GM18502 (cell line): ENCODE data around the gene GOPC.
"Not testable (repeated sequence)": the region's sequence is repeated elsewhere in the genome, so short reads cannot be mapped to it uniquely, and the experiment has no call there.

Source experiments
- ATAC-seq: cut with Tn5 transposase; IDR thresholded peaks from one replicate; pipeline ENCODE4 v1.9.1; 2021; ENCODE audit warnings: mild to moderate bottlenecking; ENCODE audit not compliant: unreplicated experiment, poor library complexity

GOPC gene

GRCh38 chr6:117602151-117602898 is at the start of gene GOPC:
GOPC (minus strand) TSS chr6:117602511; CDS start chr6:117602288, 223 bp downstream.
- ATAC-seq = peak; percentile 91

DNA sequence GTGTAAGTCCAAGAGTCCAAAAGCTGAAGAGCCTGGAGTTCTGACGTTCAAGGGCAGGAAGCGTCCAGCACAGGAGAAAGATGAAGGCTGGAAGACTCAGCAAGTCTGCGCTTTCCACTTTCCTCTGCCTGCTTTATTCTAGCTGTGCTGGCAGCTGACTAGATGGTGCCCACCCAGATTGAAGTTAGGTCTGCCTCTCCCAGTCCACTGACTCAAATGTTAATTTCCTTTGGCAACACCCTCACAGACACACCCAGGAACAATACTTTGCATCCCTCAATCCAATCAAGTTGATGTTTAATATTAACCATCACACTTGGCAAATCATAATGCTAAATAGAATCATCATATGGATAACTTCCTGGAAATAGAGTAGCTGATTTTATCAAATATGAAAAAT is 49.7 kb upstream of the GOPC start:
- ATAC-seq = not testable (repeated sequence)

DNA sequence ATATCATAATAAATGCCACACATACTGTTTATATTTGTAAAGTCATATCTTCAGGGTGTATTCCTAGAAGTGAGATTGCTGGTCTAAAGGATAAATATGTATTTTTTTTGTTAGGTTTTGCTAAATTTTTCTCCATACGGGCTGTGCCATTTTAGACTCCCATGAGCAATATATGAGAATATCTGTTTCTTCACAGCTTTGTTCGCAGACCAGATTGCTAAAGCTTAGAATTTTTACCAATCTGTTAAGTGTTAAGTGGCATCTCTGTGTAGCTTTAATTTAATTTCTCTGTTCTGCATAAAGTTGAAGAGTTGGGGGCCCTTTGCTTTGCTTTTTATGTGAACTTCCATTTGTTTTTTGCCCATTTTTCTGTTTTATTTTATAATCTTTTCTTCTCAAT is 40.7 kb upstream of the GOPC start:
- no peak for ATAC-seq

DNA sequence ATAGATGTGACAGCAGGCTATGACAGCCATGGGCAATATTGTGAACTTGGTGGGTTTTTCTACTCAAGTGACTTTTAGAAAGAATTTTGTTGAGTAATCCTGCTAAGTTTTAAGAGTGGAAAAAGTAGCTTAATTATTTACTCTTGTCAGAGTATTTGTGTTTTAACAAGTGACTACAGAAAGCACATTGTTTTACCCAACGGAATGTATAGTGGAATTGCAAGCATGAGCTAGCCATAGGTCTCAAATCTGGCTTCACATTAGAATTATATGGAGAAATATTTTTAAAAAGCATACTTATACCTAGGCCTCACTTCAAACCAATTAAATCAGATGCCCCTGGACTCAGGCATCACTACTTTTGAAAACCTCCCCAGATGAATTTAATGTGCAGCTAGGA is 35.5 kb upstream of the GOPC start:
- ATAC-seq = no peak

- ATAC-seq = no peak
These were observed 26.9 kb upstream of the GOPC start for GRCh38 chr6:117629119-117629660.

GRCh38 chr6:117627533-117627932 is 25.2 kb upstream of the GOPC start:
- ATAC-seq = no peak

DNA sequence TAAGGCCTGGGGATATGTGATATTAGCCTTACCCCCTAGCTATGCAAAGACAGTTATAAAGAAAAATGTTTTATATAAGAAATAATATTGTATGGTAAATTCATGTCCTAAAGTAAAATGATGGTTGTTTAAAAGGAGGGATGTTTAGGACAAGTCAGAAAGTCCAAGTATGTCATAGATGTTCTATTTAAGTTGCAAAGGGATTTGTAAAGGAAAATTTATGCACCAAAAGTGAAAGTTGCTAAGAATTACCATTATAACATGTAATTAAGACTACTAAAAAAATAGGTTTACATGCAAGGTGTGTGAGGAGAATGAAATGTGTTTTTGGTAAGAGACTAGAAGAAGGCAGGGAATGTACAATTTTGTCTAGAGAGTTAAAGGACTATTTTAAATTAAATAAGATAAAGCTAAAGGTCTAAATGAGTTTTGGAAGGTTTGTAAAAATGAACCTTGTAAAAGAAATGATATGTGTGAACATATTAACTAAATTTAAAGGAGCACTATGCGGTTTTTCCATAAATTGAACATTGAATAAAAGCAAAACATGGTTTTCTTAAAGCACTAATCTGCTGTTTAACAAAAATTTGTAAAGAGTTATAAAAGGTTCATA is 22.7 kb upstream of the GOPC start:
- ATAC-seq = no peak

GRCh38 chr6:117619178-117619577 is 16.9 kb upstream of the GOPC start:
- no peak for ATAC-seq

DNA sequence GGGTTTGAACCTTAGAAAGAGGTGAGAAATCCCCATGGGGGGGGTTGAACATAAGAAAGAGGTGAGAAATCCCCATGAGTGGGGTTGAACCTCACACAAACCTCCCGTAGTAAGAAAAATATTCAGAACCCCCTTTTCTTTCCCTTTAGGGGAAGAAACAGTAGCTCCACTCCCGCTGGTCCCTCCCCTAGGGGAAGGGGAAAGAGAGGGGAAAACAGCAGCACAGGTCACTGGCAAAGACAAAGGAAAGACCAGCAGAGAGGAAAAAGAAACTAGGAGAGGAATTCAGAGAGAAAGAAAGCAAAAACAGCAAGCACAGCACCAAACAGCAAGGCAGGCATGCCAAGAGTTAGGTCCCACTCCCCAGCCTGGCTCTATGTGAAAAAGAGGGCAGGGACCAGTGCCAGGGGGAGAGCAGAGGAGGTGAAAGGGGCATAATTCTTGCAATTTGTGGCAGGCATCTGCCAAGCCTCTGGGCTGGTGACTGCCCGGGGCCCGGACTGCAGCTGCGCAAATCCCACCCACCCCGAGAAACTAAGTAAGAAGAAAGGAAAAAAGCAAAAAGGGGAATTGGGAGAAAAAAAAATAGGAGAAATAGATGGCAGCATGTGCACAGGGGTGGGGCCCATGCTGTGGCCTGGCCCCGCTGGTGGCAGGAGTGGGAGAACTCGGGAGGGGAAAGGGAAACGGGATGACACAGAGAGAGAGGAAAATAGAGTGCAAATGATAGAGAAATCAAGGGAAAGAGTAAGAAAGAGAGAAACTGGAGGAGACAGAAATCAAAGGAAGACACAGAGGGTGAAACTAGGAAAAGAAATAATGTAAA is 15.1 kb upstream of the GOPC start:
- no peak for ATAC-seq

GRCh38 chr6:117616391-117617209 is 14.3 kb upstream of the GOPC start:
- ATAC-seq = no peak

DNA sequence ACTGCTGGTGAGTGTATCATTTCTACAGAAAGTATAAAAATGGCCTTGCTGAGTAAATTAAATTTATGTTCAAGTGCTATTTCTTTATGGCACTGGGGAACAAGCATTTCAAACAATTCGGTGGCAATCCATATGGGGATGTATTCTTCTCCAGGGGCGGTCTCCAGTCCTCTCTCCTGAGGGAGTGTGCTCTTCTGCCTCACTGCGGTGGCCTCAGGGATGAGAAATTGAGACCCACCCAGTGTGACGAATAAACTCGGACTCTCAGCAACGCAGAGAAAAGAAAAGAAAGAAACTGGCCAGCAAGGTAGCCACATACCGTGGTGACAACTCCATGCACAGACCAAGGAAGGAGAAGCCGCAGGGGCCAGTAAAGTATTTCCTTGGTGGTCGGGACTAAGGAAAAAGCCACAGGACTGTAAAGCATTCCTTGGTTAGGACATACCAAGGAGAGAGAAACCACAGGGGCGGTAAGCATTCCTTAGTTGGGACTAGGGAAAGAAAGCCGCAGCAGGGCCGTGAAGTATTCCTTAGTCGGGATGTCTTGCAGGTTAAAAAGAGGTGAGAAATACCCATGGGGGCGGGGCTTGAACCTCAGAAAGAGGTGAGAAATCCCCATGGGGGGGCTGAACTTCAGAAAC is 13.6 kb upstream of the GOPC start:
- no peak for ATAC-seq

DNA sequence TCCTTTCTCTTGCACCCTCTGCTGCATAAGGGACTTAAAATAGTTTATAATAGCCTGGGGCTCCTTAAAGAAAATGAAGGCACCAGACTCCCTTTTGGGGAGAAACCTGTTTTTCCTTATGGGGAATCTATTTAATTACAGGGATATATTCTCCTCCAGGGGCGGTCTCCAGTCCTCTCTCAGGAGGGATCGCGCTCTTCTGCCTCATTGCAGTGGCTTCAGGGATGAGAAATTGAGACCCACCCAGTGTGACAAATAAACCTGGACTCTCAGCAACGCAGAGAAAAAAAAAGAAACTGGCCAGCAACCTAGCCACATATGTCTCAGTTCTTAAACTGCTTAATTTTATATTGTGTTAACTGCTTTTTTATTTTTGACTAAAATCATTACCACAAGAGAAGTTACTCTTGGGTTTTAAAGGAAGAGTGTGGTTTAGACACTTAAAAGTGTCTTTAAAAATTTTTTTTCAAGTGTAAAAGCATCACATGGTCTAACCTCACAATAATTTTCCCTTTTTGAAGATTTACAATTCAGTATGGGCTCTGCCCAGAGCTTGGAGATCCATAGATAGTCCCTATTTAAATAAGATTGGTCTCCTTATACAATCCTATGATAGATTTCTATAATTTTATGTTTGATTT is 11.7 kb upstream of the GOPC start:
- ATAC-seq = no peak

DNA sequence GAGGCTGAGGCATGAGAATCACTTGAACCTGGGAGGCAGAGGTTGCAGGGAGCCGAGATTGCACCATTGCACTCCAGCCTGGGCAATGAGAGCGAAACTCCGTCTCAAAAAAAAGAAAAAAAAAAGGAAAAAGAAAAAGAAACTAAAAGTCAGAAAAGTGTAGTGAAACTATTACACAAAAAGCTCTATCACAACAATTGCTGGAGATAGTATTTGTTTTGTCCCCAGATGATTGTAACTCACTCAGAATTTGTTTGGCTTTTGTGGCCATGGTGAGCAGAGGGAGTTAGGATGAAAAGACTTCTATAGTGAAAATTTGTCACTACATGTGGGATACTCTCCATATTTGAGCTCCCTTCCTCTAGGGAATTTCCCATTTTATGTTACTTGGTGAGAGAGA is 5.2 kb upstream of the GOPC start:
- no peak for ATAC-seq

- peak; percentile 48 for ATAC-seq
These were observed 3.0 kb upstream of the GOPC start for GRCh38 chr6:117605169-117605826.

- ATAC-seq = no peak
These were observed 1.5 kb upstream of the GOPC start for GRCh38 chr6:117603821-117604220.

- no peak for ATAC-seq
These were observed 733 bp upstream of the GOPC start for GRCh38 chr6:117602899-117603588.

- peak; percentile 23 for ATAC-seq
These were observed 530 bp downstream of the GOPC start for GRCh38 chr6:117601811-117602150.
